Measurements from ENCODE around the gene CTNNA2.

CTNNA2 gene

GRCh38 chr2:79824086-79824786, 311.4 kb downstream of the CTNNA2 start:
- Histone ChIP-seq H3K27me3 (ENCODE audit: insufficient read depth, low read length) (no peaks in the 10 kb centered on the region), H4K8ac (ENCODE audit: low read depth, low read length) (no peak overlapping the region), H2BK120ac (ENCODE audit: insufficient read depth, low read length, poor library complexity) (no peak overlapping the region), H2AK5ac (ENCODE audit: low read length) (no peak overlapping the region), H2BK12ac (ENCODE audit: low read length) (no peak overlapping the region), H3K9ac (ENCODE audit: low read length) (no peak overlapping the region), H3K36me3 (ENCODE audit: control insufficient read depth in 1 of 2, insufficient read depth in 2 of 2, low read length in 2 of 2) (no peaks in the 10 kb centered on the region), H3K27ac (ENCODE audit: low read depth, low read length) (no peak overlapping the region), H3K4me1 (ENCODE audit: control insufficient read depth in 1 of 2, insufficient read depth in 2 of 2, low read length in 2 of 2) (no peaks in the 10 kb centered on the region), H3K18ac (ENCODE audit: low read length) (no peak overlapping the region), H4K91ac (ENCODE audit: low read depth, low read length) (no peak overlapping the region), H2BK5ac (ENCODE audit: low read depth, low read length, poor library complexity) (no peak overlapping the region), H3K14ac (ENCODE audit: low read length) (no peak overlapping the region), H2AFZ (ENCODE audit: insufficient read depth, low read length, poor library complexity) (no peak overlapping the region), H3K9me3 (ENCODE audit: insufficient read depth, low read depth, low read length) (no peaks in the 10 kb centered on the region), H3K4me3 (ENCODE audit: low read depth, low read length) (no peak overlapping the region), H3K4me2 (ENCODE audit: low read length) (no peak overlapping the region), H3K79me1 (ENCODE audit: low read length) (no peaks in the 10 kb centered on the region), H4K12ac (ENCODE audit: low read depth, low read length) (no peak overlapping the region), H3K79me2 (ENCODE audit: control insufficient read depth, insufficient read depth, low read length, poor library complexity) (no peaks in the 10 kb centered on the region), H3K23ac (ENCODE audit: low read length) (no peak overlapping the region), H3K4ac (ENCODE audit: low read depth, low read length) (no peak overlapping the region)
- no CpG with 5 or more reads among the region's 6 CpGs for WGBS (ENCODE audit: extremely low coverage, insufficient coverage, insufficient read length)
- DNase-seq: no peak

- Histone ChIP-seq H3K79me2 (ENCODE audit: control insufficient read depth, insufficient read depth, low read length, poor library complexity) (no peaks in the 10 kb centered on the region), H2BK12ac (ENCODE audit: low read length) (no peak overlapping the region), H3K23ac (ENCODE audit: low read length) (no peak overlapping the region), H3K4me1 (ENCODE audit: control insufficient read depth in 1 of 2, insufficient read depth in 2 of 2, low read length in 2 of 2) (no peaks in the 10 kb centered on the region), H3K27me3 (ENCODE audit: insufficient read depth, low read length) (no peaks in the 10 kb centered on the region), H3K9ac (ENCODE audit: low read length) (no peak overlapping the region), H3K36me3 (ENCODE audit: control insufficient read depth in 1 of 2, insufficient read depth in 2 of 2, low read length in 2 of 2) (no peaks in the 10 kb centered on the region), H2AK5ac (ENCODE audit: low read length) (no peak overlapping the region), H3K4me2 (ENCODE audit: low read length) (no peak overlapping the region), H3K9me3 (ENCODE audit: insufficient read depth, low read depth, low read length) (no peaks in the 10 kb centered on the region), H3K27ac (ENCODE audit: low read depth, low read length) (no peak overlapping the region), H3K4ac (ENCODE audit: low read depth, low read length) (no peak overlapping the region), H2BK120ac (ENCODE audit: insufficient read depth, low read length, poor library complexity) (no peak overlapping the region), H2BK5ac (ENCODE audit: low read depth, low read length, poor library complexity) (no peak overlapping the region), H4K8ac (ENCODE audit: low read depth, low read length) (no peak overlapping the region), H4K12ac (ENCODE audit: low read depth, low read length) (no peak overlapping the region), H4K91ac (ENCODE audit: low read depth, low read length) (no peak overlapping the region), H2AFZ (ENCODE audit: insufficient read depth, low read length, poor library complexity) (no peak overlapping the region), H3K18ac (ENCODE audit: low read length) (no peak overlapping the region), H3K4me3 (ENCODE audit: low read depth, low read length) (no peak overlapping the region), H3K14ac (ENCODE audit: low read length) (no peak overlapping the region), H3K79me1 (ENCODE audit: low read length) (no peaks in the 10 kb centered on the region)
- no peak for DNase-seq
- no CpG with 5 or more reads among the region's 1 CpG for WGBS (ENCODE audit: extremely low coverage, insufficient coverage, insufficient read length)
Observed at GRCh38 chr2:79827881-79828280, 315.0 kb downstream of the CTNNA2 start.

GRCh38 chr2:79830501-79830900, 317.6 kb downstream of the CTNNA2 start:
- no peak overlapping the region for H3K4ac ChIP-seq (ENCODE audit: low read depth, low read length)

GRCh38 chr2:79831961-79832360, 319.1 kb downstream of the CTNNA2 start:
- H3K23ac ChIP-seq (ENCODE audit: low read length): no peak overlapping the region

More at GRCh38 chr2:79830501-79830900, 317.6 kb downstream of the CTNNA2 start:
- Histone ChIP-seq H2BK12ac (ENCODE audit: low read length) (no peak overlapping the region), H3K23ac (ENCODE audit: low read length) (no peak overlapping the region), H3K36me3 (ENCODE audit: control insufficient read depth in 1 of 2, insufficient read depth in 2 of 2, low read length in 2 of 2) (no peaks in the 10 kb centered on the region), H3K4me1 (ENCODE audit: control insufficient read depth in 1 of 2, insufficient read depth in 2 of 2, low read length in 2 of 2) (no peaks in the 10 kb centered on the region), H3K4me2 (ENCODE audit: low read length) (no peak overlapping the region), H2AK5ac (ENCODE audit: low read length) (no peak overlapping the region), H3K27me3 (ENCODE audit: insufficient read depth, low read length) (no peaks in the 10 kb centered on the region), H4K8ac (ENCODE audit: low read depth, low read length) (no peak overlapping the region), H3K9ac (ENCODE audit: low read length) (no peak overlapping the region), H4K91ac (ENCODE audit: low read depth, low read length) (no peak overlapping the region), H2AFZ (ENCODE audit: insufficient read depth, low read length, poor library complexity) (no peak overlapping the region), H2BK120ac (ENCODE audit: insufficient read depth, low read length, poor library complexity) (no peak overlapping the region), H3K79me1 (ENCODE audit: low read length) (no peaks in the 10 kb centered on the region), H3K14ac (ENCODE audit: low read length) (no peak overlapping the region), H4K12ac (ENCODE audit: low read depth, low read length) (no peak overlapping the region), H3K18ac (ENCODE audit: low read length) (no peak overlapping the region), H3K4me3 (ENCODE audit: low read depth, low read length) (no peak overlapping the region), H3K9me3 (ENCODE audit: insufficient read depth, low read depth, low read length) (no peaks in the 10 kb centered on the region), H2BK5ac (ENCODE audit: low read depth, low read length, poor library complexity) (no peak overlapping the region), H3K79me2 (ENCODE audit: control insufficient read depth, insufficient read depth, low read length, poor library complexity) (no peaks in the 10 kb centered on the region), H3K27ac (ENCODE audit: low read depth, low read length) (no peak overlapping the region)
- DNase-seq: no peak
- WGBS (ENCODE audit: extremely low coverage, insufficient coverage, insufficient read length): no CpG with 5 or more reads among the region's 7 CpGs

More at GRCh38 chr2:79831961-79832360, 319.1 kb downstream of the CTNNA2 start:
- H3K4me2 ChIP-seq (ENCODE audit: low read length): no peak overlapping the region
- no peak overlapping the region for H3K14ac ChIP-seq (ENCODE audit: low read length)
- no CpG with 5 or more reads among the region's 3 CpGs for WGBS (ENCODE audit: extremely low coverage, insufficient coverage, insufficient read length)
- no peaks in the 10 kb centered on the region for H3K4me1 ChIP-seq (ENCODE audit: control insufficient read depth in 1 of 2, insufficient read depth in 2 of 2, low read length in 2 of 2)
- H4K8ac ChIP-seq (ENCODE audit: low read depth, low read length): no peak overlapping the region
- H3K79me2 ChIP-seq (ENCODE audit: control insufficient read depth, insufficient read depth, low read length, poor library complexity): no peaks in the 10 kb centered on the region
- no peaks in the 10 kb centered on the region for H3K9me3 ChIP-seq (ENCODE audit: insufficient read depth, low read depth, low read length)
- no peak overlapping the region for H4K91ac ChIP-seq (ENCODE audit: low read depth, low read length)
- no peak overlapping the region for H2AFZ ChIP-seq (ENCODE audit: insufficient read depth, low read length, poor library complexity)
- DNase-seq: no peak
- no peak overlapping the region for H3K18ac ChIP-seq (ENCODE audit: low read length)
- no peaks in the 10 kb centered on the region for H3K36me3 ChIP-seq (ENCODE audit: control insufficient read depth in 1 of 2, insufficient read depth in 2 of 2, low read length in 2 of 2)
- no peak overlapping the region for H3K27ac ChIP-seq (ENCODE audit: low read depth, low read length)
- no peaks in the 10 kb centered on the region for H3K27me3 ChIP-seq (ENCODE audit: insufficient read depth, low read length)
- no peak overlapping the region for H2BK120ac ChIP-seq (ENCODE audit: insufficient read depth, low read length, poor library complexity)
- no peak overlapping the region for H3K9ac ChIP-seq (ENCODE audit: low read length)
- H2BK5ac ChIP-seq (ENCODE audit: low read depth, low read length, poor library complexity): no peak overlapping the region
- no peak overlapping the region for H4K12ac ChIP-seq (ENCODE audit: low read depth, low read length)
- no peak overlapping the region for H3K4ac ChIP-seq (ENCODE audit: low read depth, low read length)
- no peak overlapping the region for H2BK12ac ChIP-seq (ENCODE audit: low read length)
- H3K4me3 ChIP-seq (ENCODE audit: low read depth, low read length): no peak overlapping the region
- no peak overlapping the region for H2AK5ac ChIP-seq (ENCODE audit: low read length)
- no peaks in the 10 kb centered on the region for H3K79me1 ChIP-seq (ENCODE audit: low read length)
